ENCODE data around the gene LONP2.
"Not testable (repeated sequence)": the region's sequence is repeated elsewhere in the genome, so short reads cannot be mapped to it uniquely, and the experiment has no call there.

Gene LONP2

GRCh38 chr16:48347980-48348379, 103.9 kb downstream of the LONP2 start:
- peak; percentile 24 for DNase-seq

- no peak for DNase-seq
Observed at GRCh38 chr16:48350736-48351135, 106.6 kb downstream of the LONP2 start.

GRCh38 chr16:48352648-48353390, 108.7 kb downstream of the LONP2 start:
- no peak for DNase-seq

GRCh38 chr16:48353565-48354163, 109.6 kb downstream of the LONP2 start:
- DNase-seq = peak; percentile 20

- DNase-seq = not testable (repeated sequence)
Observed at GRCh38 chr16:48354385-48354784, 110.3 kb downstream of the LONP2 start.

GRCh38 chr16:48354877-48355855, 111.1 kb downstream of the LONP2 start:
- no peak for DNase-seq

GRCh38 chr16:48356633-48357376, 112.7 kb downstream of the LONP2 start:
- no peak for DNase-seq

GRCh38 chr16:48358419-48358818, 114.3 kb downstream of the LONP2 start:
- no peak for DNase-seq

- DNase-seq = peak; percentile 6
Observed at GRCh38 chr16:48359983-48360382, 115.9 kb downstream of the LONP2 start.

- DNase-seq = no peak
Observed at GRCh38 chr16:48361012-48361411, 116.9 kb downstream of the LONP2 start.

GRCh38 chr16:48361540-48362144, 117.5 kb downstream of the LONP2 start:
- no peak for DNase-seq

GRCh38 chr16:48365025-48365600, 121.0 kb downstream of the LONP2 start:
- peak; percentile 28 for DNase-seq

GRCh38 chr16:48365601-48366164, 121.6 kb downstream of the LONP2 start:
- DNase-seq = peak; percentile 76

GRCh38 chr16:48366165-48367093, 122.3 kb downstream of the LONP2 start:
- peak; percentile 71 for DNase-seq

GRCh38 chr16:48367441-48368049, 123.4 kb downstream of the LONP2 start:
- no peak for DNase-seq

- DNase-seq = no peak
Observed at GRCh38 chr16:48369765-48370164, 125.7 kb downstream of the LONP2 start.

- DNase-seq = no peak
Observed at GRCh38 chr16:48370229-48370628, 126.1 kb downstream of the LONP2 start.

- DNase-seq = not testable (repeated sequence)
Observed at GRCh38 chr16:48370668-48371392, 126.7 kb downstream of the LONP2 start.

- DNase-seq = no peak
Observed at GRCh38 chr16:48371393-48371780, 127.3 kb downstream of the LONP2 start.

Measured in NCI-H2227 treated with DMSO at 0.1 percent for 48 hours (cell line).